AG09309 (cell line): Measurements from ENCODE around the gene SEMA4C.

Experiments
- DNase-seq: peaks from one replicate; pipeline ENCODE4 v3.0.0-alpha.2; 2010; ENCODE audit warnings: low read depth
- H3K4me3 ChIP-seq: 2 replicates; pipeline ENCODE4 v1.5.1; 2011; ENCODE audit warnings: mild to moderate bottlenecking, low read depth, low read length, moderate library complexity; ENCODE audit not compliant: control insufficient read depth
- TF ChIP-seq, protein P1 (sequence below): IDR thresholded peaks from 2 replicates; pipeline ENCODE4 v1.5.1; 2011; ENCODE audit warnings: mild to moderate bottlenecking, low read depth, low read length, inconsistent platforms; ENCODE audit not compliant: insufficient read depth, control insufficient read depth; ENCODE audit errors: missing control alignments

The SEMA4C gene

GRCh38 chr2:96828436-96828835 lies 41.4 kb downstream of the SEMA4C start:
- DNase-seq, result no peak
- TF ChIP-seq, protein P1, sequence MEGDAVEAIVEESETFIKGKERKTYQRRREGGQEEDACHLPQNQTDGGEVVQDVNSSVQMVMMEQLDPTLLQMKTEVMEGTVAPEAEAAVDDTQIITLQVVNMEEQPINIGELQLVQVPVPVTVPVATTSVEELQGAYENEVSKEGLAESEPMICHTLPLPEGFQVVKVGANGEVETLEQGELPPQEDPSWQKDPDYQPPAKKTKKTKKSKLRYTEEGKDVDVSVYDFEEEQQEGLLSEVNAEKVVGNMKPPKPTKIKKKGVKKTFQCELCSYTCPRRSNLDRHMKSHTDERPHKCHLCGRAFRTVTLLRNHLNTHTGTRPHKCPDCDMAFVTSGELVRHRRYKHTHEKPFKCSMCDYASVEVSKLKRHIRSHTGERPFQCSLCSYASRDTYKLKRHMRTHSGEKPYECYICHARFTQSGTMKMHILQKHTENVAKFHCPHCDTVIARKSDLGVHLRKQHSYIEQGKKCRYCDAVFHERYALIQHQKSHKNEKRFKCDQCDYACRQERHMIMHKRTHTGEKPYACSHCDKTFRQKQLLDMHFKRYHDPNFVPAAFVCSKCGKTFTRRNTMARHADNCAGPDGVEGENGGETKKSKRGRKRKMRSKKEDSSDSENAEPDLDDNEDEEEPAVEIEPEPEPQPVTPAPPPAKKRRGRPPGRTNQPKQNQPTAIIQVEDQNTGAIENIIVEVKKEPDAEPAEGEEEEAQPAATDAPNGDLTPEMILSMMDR, result no peak
- no peak overlapping the region for H3K4me3 ChIP-seq

- H3K4me3 ChIP-seq, result no peak overlapping the region
- TF ChIP-seq, protein P1, result no peak
- DNase-seq, result no peak
These were observed 43.2 kb downstream of the SEMA4C start for GRCh38 chr2:96826546-96827278.

GRCh38 chr2:96825057-96825456 lies 44.8 kb downstream of the SEMA4C start:
- no peak overlapping the region for H3K4me3 ChIP-seq
- TF ChIP-seq, protein P1, result no peak
- DNase-seq, result no peak

- no peak for DNase-seq
- TF ChIP-seq, protein P1, result no peak
- no peak overlapping the region for H3K4me3 ChIP-seq
These were observed 45.6 kb downstream of the SEMA4C start for GRCh38 chr2:96824079-96824870.

- TF ChIP-seq, protein P1, result no peak
- H3K4me3 ChIP-seq, result no peak overlapping the region
- no peak for DNase-seq
These were observed 46.7 kb downstream of the SEMA4C start for GRCh38 chr2:96823198-96823597.

- DNase-seq, result no peak
- TF ChIP-seq, protein P1, result no peak
- H3K4me3 ChIP-seq, result no peak overlapping the region
These were observed 47.1 kb downstream of the SEMA4C start for GRCh38 chr2:96822786-96823185.
